Left lung (tissue), 10 donors: ENCODE results near the gene POLE3. TPM values are rescaled to one million over a fixed set of nuclear protein-coding genes. Genes with fewer than 3 reads are reported as not detected.
"Not testable (repeated sequence)": the region's sequence is repeated elsewhere in the genome, so short reads cannot be mapped to it uniquely, and the experiment has no call there.

Experiments
- ATAC-seq: fragments of 200-7000 bp; cut with Tn5 transposase; one replicate; pipeline ENCODE4 v1.9.1; 2020; ENCODE audit warnings: moderate library complexity
- DNase-seq, 4 donors: peaks; one replicate each; pipeline ENCODE4 v3.0.0-alpha.2; 2013 to 2020
- H3K27ac ChIP-seq, 2 donors: fragments of 200-600 bp; sonication (generic) in 1 of 2; one replicate each; pipeline versions ENCODE4 v1.5.0 to v1.8.0; 2020 to 2021
- H3K27me3 ChIP-seq, 2 donors: fragments of 200-600 bp; sonication (generic) in 1 of 2; one replicate each; pipeline versions ENCODE4 v1.5.0 to v1.8.0; 2020 to 2021
- H3K36me3 ChIP-seq, 2 donors: fragments of 200-600 bp; sonication (generic) in 1 of 2; one replicate each; pipeline versions ENCODE4 v1.5.0 to v1.8.0; 2020 to 2021
- H3K4me1 ChIP-seq, 2 donors: fragments of 200-600 bp; one replicate each; pipeline ENCODE4 v1.8.0; 2021
- H3K4me3 ChIP-seq, 2 donors: fragments of 200-600 bp; sonication (generic) in 1 of 2; one replicate each; pipeline versions ENCODE4 v1.5.0 to v1.8.0; 2020 to 2021; ENCODE audit warnings: mild to moderate bottlenecking in 1 of 2
- H3K9me3 ChIP-seq, 2 donors: fragments of 200-600 bp; sonication (generic) in 1 of 2; one replicate each; pipeline versions ENCODE4 v1.5.0 to v1.8.0; 2020 to 2021
- CTCF ChIP-seq, 2 donors: fragments of 200-600 bp; sonication (generic) in 1 of 2; IDR thresholded peaks; one replicate each; pipeline versions ENCODE4 v1.5.0 to v1.8.0; 2021; ENCODE audit warnings: antibody characterized with exemption in 2 of 2
- intact Hi-C, 2 donors: fragments of 100-400 bp; cut with DNase I; formaldehyde crosslinking; loops; one replicate each; pipeline versions ENCODE4 v1.11.2 to v1.14.2; 2022
- polyA plus RNA-seq, 6 donors: library from polyadenylated mRNA; unstranded; fragments of 120-200 nt; gene quantifications; one replicate each; pipeline ENCODE4 v1.2.1, GENCODE V29; 2013; ENCODE audit not compliant: insufficient read length in 6 of 6
- total RNA-seq, 2 donors: library from RNA; stranded (reverse); fragmentation: NEBNext Ultra II Directional; extraction: Animal tissue kit (Norgen Biotek cat#: 25700); gene quantifications; one replicate each; pipeline ENCODE4 v1.2.1, GENCODE V29; 2021
- donor health status: DM: no; HTN: yes; CAD: no.
- donor health status: DM: no; HTN: no; CAD: no.

Gene POLE3
- total and polyA plus RNA-seq, 8 donors = 24.1 to 69.0 (median 64.5) TPM

GRCh38 chr9:113372059-113372458 lies 38.4 kb downstream of the POLE3 start:
- Histone ChIP-seq H3K4me1 (peaks cover 0 to 9% of the 10 kb centered on the region in 2 donors), H3K4me3 (no peak overlapping the region), H3K27ac (no peak overlapping the region), H3K27me3 (no peaks in the 10 kb centered on the region), H3K9me3 (no peaks in the 10 kb centered on the region), H3K36me3 (peaks cover 0 to 19% of the 10 kb centered on the region in 2 donors)
- intact Hi-C loops = no loop called here
- no peak for TF ChIP-seq CTCF (IDR thresholded peaks at IDR 0.05)
- no peak for DNase-seq
- ATAC-seq = no peak

- H3K4me1 ChIP-seq = peaks cover 0 to 5% of the 10 kb centered on the region in 2 donors
- peaks cover 0 to 19% of the 10 kb centered on the region in 2 donors for H3K36me3 ChIP-seq
- H3K4me3 ChIP-seq = no peak overlapping the region
- no peak overlapping the region for H3K27ac ChIP-seq
- no peak for TF ChIP-seq CTCF (IDR thresholded peaks at IDR 0.05)
- no peaks in the 10 kb centered on the region for H3K9me3 ChIP-seq
- ATAC-seq = no peak
- no peak for DNase-seq
- no peaks in the 10 kb centered on the region for H3K27me3 ChIP-seq
- intact Hi-C loops = no loop called here
These were observed 39.6 kb downstream of the POLE3 start for GRCh38 chr9:113370806-113371325.

DNA sequence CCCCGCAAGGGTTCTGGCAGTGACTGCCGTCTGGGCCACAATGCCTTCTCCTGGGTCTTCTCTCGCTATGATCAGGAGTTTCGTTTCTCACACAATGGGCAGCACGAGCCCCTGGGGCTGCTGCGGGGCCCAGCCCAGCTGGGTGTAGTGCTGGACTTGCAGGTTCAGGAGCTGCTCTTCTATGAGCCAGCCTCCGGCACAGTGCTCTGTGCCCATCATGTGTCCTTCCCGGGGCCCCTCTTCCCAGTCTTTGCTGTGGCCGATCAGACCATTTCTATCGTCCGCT lies 40.7 kb downstream of the POLE3 start:
- intact Hi-C loops = no loop called here
- no peaks in the 10 kb centered on the region for H3K9me3 ChIP-seq
- H3K27me3 ChIP-seq = no peaks in the 10 kb centered on the region
- ATAC-seq (no peak), DNase-seq (no peak)
- no peak overlapping the region for H3K4me3 ChIP-seq
- no peak for TF ChIP-seq CTCF (IDR thresholded peaks at IDR 0.05)
- H3K36me3 ChIP-seq = peaks cover 0 to 16% of the 10 kb centered on the region in 2 donors
- peaks cover 0 to 7% of the 10 kb centered on the region in 2 donors for H3K4me1 ChIP-seq
- no peak overlapping the region for H3K27ac ChIP-seq

DNA sequence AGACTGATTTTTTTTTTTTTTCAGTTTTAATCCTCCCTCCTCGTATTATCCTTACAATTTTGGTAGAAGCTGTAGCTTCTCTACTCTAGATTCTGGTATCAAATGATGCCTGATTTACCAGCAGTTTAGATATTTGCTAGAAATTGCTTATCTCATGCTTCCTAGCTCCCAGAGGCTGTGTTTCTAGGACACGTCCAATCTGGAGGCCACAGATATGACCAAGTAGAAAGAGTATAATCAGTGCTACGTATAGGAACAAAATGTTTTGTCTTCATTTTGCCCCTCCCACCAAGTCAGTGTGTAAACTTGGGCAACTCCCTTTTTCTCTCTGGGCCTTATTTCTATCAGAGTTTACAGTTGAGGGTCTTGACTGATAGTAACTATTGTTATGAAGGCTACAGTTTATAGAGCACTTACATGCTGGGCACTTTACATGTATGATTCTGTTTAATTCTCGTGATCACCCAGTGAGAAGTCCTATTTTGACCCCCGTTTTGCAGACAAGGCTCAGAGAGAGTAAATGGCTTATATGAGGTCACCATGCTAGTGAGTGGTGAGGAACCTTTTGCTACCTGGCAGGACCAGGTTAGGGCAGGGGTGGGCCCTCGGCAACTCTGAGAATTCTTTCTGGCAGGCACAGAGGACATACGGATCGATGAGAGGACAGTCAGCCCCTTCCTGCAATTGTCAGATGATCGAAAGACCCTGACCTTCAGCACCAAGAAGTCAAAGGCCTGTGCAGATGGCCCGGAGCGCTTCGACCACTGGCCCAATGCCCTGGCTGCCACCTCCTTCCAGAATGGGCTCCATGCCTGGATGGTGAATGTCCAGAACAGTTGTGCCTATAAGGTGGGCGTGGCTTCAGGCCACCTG lies 41.3 kb downstream of the POLE3 start:
- ATAC-seq = no peak
- H3K4me1 ChIP-seq = peaks cover 0 to 7% of the 10 kb centered on the region in 2 donors
- H3K27me3 ChIP-seq = no peaks in the 10 kb centered on the region
- no peaks in the 10 kb centered on the region for H3K9me3 ChIP-seq
- DNase-seq = no peak
- intact Hi-C loops = no loop called here
- TF ChIP-seq CTCF (IDR thresholded peaks at IDR 0.05) = no peak
- H3K27ac ChIP-seq = no peak overlapping the region
- no peak overlapping the region for H3K4me3 ChIP-seq
- peaks cover 0 to 12% of the 10 kb centered on the region in 2 donors for H3K36me3 ChIP-seq

GRCh38 chr9:113368348-113368981 lies 42.0 kb downstream of the POLE3 start:
- intact Hi-C loops = no loop called here
- Histone ChIP-seq H3K27me3 (no peaks in the 10 kb centered on the region), H3K27ac (no peak overlapping the region), H3K4me3 (no peak overlapping the region), H3K9me3 (no peaks in the 10 kb centered on the region), H3K4me1 (peaks cover 0 to 7% of the 10 kb centered on the region in 2 donors), H3K36me3 (peaks cover 0 to 5% of the 10 kb centered on the region in 2 donors)
- TF ChIP-seq CTCF (IDR thresholded peaks at IDR 0.05) = no peak
- DNase-seq = no peak
- ATAC-seq = no peak

DNA sequence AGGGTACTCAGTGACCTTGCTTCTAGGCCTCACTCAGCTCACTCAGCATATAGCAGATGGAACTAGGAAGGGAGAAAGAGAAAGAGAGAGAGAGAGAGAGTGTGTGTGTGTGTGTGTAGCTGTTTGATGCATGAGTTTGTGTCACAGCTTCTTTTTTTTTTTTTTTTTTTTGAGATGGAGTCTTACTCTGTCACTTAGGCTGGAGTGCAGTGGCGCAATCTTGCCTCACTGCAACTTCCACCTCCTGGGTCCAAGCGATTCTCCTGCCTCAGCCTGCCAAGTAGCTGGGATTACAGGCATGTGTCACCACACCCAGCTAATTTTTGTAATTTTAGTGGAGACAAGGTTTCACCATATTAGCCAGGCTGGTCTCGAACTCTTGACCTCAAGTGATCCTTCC lies 44.8 kb downstream of the POLE3 start:
- intact Hi-C loops, H3K4me3 ChIP-seq: not testable (repeated sequence)

More for the DNA sequence above, 44.8 kb downstream of the POLE3 start:
- not testable (repeated sequence) for H3K27me3 ChIP-seq, ATAC-seq, H3K27ac ChIP-seq, DNase-seq, H3K4me1 ChIP-seq, H3K9me3 ChIP-seq, H3K36me3 ChIP-seq
